Motor neuron (in vitro differentiated cells): Measurements from ENCODE around the gene IL3. TPM values are rescaled to one million over a fixed set of nuclear protein-coding genes. Genes with fewer than 3 reads are reported as not detected.

ENCODE experiments used
- ATAC-seq, 8 experiments: fragments of 200-7000 bp; cut with Tn5 transposase; replicated peaks in 6 of 8; 2 replicates each; pipeline ENCODE4 v1.8.0; 2021; ENCODE audit warnings: mild to moderate bottlenecking in 8 of 8, moderate library complexity in 8 of 8
- H3K27ac ChIP-seq, 2 donors: fragments of 250-450 bp; sonication (Bioruptor Pico); 2 replicates each; pipeline ENCODE4 v1.9.0; 2021; ENCODE audit warnings: antibody characterized with exemption in 2 of 2, mild to moderate bottlenecking in 2 of 2, moderate library complexity in 1 of 2
- H3K4me1 ChIP-seq, 2 donors: fragments of 250-450 bp; sonication (Bioruptor Pico); replicated peaks in 1 of 2; 2 replicates each; pipeline ENCODE4 v1.6.1; 2021; ENCODE audit warnings: antibody characterized with exemption in 2 of 2, mild to moderate bottlenecking in 2 of 2, moderate library complexity in 1 of 2
- H3K4me3 ChIP-seq, 5 donors: fragments of 250-450 bp; sonication (Bioruptor Pico); 2 replicates each; pipeline ENCODE4 v1.9.0; 2021; ENCODE audit warnings: antibody characterized with exemption in 5 of 5, mild to moderate bottlenecking in 5 of 5, moderate library complexity in 4 of 5
- WGBS, 10 experiments: fragments of 450-650 bp; shearing (Covaris generic); methylation state at CpG; one replicate each; pipeline ENCODE4 v1.0.0; 2022; 5-methylcytosine and 5-hydroxymethylcytosine counted together
- in situ Hi-C, 9 experiments: fragments of 400-800 bp; cut with MboI; loops; one replicate each; pipeline ENCODE4 v1.15.0; 2021; ENCODE audit warnings: low sequenced_read_pairs in 9 of 9, low pct_unique_long_range_greater_than_20kb in 2 of 9; ENCODE audit not compliant: unreplicated experiment in 9 of 9
- total RNA-seq, 8 experiments: library from RNA; unstranded; fragments of 300-600 nt; gene quantifications; 2 replicates each; pipeline versions ENCODE4 v1.2.3 to v1.2.4, GENCODE V29; 2022

The IL3 gene, protein sequence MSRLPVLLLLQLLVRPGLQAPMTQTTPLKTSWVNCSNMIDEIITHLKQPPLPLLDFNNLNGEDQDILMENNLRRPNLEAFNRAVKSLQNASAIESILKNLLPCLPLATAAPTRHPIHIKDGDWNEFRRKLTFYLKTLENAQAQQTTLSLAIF
- total RNA-seq, result under 1 TPM in 1 of 8 experiments, not detected in 7; 0.38 TPM

DNA sequence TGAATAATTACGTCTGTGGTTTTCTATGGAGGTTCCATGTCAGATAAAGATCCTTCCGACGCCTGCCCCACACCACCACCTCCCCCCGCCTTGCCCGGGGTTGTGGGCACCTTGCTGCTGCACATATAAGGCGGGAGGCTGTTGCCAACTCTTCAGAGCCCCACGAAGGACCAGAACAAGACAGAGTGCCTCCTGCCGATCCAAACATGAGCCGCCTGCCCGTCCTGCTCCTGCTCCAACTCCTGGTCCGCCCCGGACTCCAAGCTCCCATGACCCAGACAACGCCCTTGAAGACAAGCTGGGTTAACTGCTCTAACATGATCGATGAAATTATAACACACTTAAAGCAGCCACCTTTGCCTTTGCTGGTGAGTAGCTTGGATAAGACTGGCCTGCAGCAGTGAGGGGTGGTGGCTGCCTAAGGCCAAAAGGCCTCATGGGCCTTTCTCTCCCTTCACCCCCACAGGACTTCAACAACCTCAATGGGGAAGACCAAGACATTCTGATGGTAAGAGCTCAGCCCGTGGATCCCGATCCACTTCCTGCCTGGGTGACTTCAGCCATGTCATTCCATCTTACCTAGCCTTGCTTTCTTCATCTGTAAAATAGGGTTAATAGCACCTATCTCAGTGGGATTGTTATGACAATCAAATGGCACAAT, at the start of gene IL3:
Gene IL3 (plus strand): TSS at position 155 of the 661 bp plus-strand sequence. CDS start 52 bp downstream, at position 207.
- WGBS, 10 experiments, result 55 to 100% (median 80%) methylated on average over 2 to 9 of the region's 16 CpGs; no CpG with 5 or more reads in 2 of the 10 experiments
- Histone ChIP-seq H3K4me3 (no peak within 1 kb of the TSS), H3K4me1 (no peaks in the 10 kb centered on the region), H3K27ac (no peak within 1 kb of the TSS)
- in situ Hi-C loops, result no loop called here
- no peak for ATAC-seq

DNA sequence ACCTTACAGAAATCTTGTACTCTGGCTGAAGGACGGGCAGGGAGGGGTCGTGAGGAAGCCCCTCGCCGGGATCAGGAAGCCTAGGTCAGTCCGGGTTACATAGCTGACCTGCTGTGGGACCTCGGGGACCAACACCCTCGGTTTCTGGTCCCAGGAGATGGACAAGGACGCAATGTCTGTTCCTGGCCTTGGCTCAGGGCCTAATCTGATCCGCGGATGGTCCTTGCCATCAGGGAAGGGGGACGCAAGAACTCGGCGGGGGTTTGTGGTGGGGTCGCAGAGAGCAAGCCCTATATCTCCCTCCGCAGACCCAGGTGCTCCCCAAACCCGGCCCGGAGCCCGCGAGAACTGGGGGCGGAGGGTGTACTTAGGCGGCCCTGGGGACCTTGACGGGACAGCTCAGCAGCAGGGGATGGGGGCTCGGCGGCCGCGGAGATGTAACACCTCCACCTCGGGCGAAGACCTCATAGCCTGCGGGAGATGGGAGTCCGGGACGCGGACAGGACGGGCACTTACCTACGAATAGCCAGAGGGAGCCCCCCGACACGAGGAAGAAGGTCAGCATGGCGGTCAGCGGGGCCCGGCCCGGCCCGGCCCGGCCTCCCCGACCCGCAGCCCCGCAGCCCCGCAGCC, 49.4 kb upstream of the IL3 start:
- ATAC-seq, result peak in 5 of 8 experiments; percentile 35 to 52 (median 44)
- in situ Hi-C loops, result loop anchor here in 5 of 9 experiments (25.0 kb wide), 3 partner anchors 199 to 424 kb away; no protein-coding TSS in a partner anchor
- Histone ChIP-seq H3K4me1 (peaks cover 3 to 6% of the 10 kb centered on the region in 2 donors), H3K27ac (peak overlapping the region in 1 of 2 donors; percentile 29), H3K4me3 (peak overlapping the region; percentile 47 to 87 (median 58))
- 9 to 40% (median 11%) methylated on average over 1 to 9 of the region's 46 CpGs; no CpG with 5 or more reads in 6 of the 10 experiments for WGBS, 10 experiments

DNA sequence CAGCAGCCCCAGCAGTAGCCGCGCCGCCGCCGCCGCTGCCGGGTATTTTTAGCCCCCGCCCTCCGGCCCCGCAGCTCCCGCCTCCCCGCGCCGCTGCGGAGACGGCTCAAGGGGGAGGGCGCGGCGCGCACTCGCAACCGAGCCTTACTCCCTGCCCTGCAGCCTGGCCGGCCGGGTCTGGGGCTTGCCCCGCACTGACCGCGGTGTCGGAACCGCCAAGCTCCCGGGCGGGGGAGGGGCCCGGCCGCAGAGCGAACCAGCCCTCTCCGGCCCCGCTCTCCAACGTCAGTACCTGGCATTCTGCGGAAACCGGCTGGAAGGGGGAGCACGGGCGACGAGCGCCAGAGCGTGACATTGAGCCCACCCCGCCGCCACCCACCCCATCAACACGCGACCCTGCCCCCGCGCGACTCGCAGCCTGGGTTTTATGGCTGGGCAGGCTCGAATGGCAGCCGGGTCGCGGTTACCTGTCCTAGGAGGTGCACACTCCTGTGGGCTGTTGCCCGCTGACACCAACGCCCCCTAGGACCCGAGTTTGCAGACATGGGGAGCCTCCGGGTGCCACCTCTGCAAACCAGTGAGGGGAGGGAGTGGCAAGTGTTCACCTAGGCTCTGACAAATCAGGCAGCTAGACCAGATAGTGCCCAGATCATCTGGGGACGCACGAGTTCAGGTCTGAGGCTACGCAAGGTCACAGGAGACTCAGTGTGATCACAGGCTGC, 48.7 kb upstream of the IL3 start, which contains the start of gene ACSL6:
Gene ACSL6 (minus strand): TSS at position 37 of the 722 bp plus-strand sequence. CDS start 105 bp downstream, outside the sequence.
- peak; percentile 36 to 85 (median 78) for ATAC-seq
- 28 to 100% (median 80%) methylated on average over 1 to 6 of the region's 63 CpGs; no CpG with 5 or more reads in 7 of the 10 experiments for WGBS, 10 experiments
- in situ Hi-C loops, result loop anchor here in 5 of 9 experiments (25.0 kb wide), 3 partner anchors 199 to 424 kb away; no protein-coding TSS in a partner anchor
- Histone ChIP-seq H3K27ac (peak within 1 kb of the TSS in 1 of 2 donors; percentile 29), H3K4me3 (peak within 1 kb of the TSS; percentile 47 to 87 (median 58)), H3K4me1 (peaks cover 3 to 6% of the 10 kb centered on the region in 2 donors)

DNA sequence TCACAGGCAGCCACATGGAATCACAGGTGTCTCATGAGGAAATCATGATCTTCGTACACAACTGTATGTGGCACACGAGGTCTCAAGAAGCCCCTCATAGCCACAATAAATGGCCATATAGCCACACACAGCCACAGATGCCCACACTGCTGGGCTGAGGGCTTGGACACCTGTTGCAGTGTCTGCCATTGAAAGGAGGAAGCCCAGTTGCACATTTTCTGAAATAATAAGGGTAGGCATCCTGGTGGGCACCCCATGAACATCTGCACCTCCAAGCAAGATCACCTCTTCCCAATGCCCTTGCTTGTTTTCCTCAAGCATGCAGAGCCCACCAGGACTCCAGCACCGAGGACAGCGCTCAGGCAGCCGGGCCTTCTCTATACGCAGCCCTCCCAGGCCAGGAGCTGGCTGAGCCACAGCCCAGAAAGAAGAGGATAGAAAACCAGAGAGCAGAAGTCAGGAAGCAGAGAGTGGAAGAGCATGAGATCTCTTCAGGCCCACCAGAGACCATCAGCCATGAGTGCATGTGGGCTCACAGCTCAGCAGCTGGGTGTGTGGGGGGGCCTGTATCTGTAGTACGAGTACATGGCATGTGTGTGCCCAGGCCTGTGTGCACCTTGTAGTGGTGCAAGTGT, 48.0 kb upstream of the IL3 start:
- peak in 5 of 8 experiments; percentile 16 to 75 (median 20) for ATAC-seq
- 20 to 80% methylated on average over 1 to 2 of the region's 7 CpGs; no CpG with 5 or more reads in 8 of the 10 experiments for WGBS, 10 experiments
- H3K4me3 ChIP-seq, result peak overlapping the region in 2 of 5 donors; percentile 47 to 87
- in situ Hi-C loops, result loop anchor here in 5 of 9 experiments (25.0 kb wide), 3 partner anchors 200 to 425 kb away; no protein-coding TSS in a partner anchor
- no peak overlapping the region for H3K27ac ChIP-seq
- peaks cover 3 to 6% of the 10 kb centered on the region in 2 donors for H3K4me1 ChIP-seq

GRCh38 chr5:132013006-132013689, 47.3 kb upstream of the IL3 start:
- in situ Hi-C loops, result loop anchor here in 5 of 9 experiments (25.0 kb wide), 3 partner anchors 201 to 426 kb away; no protein-coding TSS in a partner anchor
- ATAC-seq, result peak in 7 of 8 experiments; percentile 54 to 68 (median 61)
- H3K4me3 ChIP-seq, result no peak overlapping the region
- 60 to 100% (median 79%) methylated on average over 1 to 3 of the region's 5 CpGs; no CpG with 5 or more reads in 4 of the 10 experiments for WGBS, 10 experiments
- no peak overlapping the region for H3K27ac ChIP-seq
- peaks cover 3 to 6% of the 10 kb centered on the region in 2 donors for H3K4me1 ChIP-seq

DNA sequence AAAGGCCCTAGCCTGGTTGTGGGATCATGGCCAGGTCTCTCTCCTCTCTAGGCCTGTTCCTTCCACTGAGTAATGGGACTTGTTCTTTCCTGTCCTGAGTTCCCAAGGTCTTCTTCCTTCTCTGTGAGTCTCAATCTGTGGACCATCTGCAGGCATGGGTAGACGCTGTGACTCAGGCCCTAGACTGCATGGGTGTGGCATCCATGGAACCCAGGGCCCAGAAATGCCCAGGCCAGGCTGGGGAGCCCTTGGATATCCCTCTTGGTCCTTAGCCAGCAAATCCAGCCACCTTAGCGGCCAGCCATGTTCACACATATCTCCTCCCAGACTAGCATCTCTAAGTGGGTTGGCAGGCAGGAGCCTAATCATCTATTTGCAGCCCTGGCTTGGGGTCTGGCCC, 46.7 kb upstream of the IL3 start:
- in situ Hi-C loops, result loop anchor here in 5 of 9 experiments (25.0 kb wide), 3 partner anchors 201 to 426 kb away; no protein-coding TSS in a partner anchor
- peak in 2 of 8 experiments; percentile 7 to 25 for ATAC-seq
- 33 to 80% (median 80%) methylated on average over 1 to 2 of the region's 2 CpGs; no CpG with 5 or more reads in 7 of the 10 experiments for WGBS, 10 experiments
- H3K4me3 ChIP-seq, result no peak overlapping the region
- H3K4me1 ChIP-seq, result peaks cover 3 to 6% of the 10 kb centered on the region in 2 donors
- no peak overlapping the region for H3K27ac ChIP-seq

DNA sequence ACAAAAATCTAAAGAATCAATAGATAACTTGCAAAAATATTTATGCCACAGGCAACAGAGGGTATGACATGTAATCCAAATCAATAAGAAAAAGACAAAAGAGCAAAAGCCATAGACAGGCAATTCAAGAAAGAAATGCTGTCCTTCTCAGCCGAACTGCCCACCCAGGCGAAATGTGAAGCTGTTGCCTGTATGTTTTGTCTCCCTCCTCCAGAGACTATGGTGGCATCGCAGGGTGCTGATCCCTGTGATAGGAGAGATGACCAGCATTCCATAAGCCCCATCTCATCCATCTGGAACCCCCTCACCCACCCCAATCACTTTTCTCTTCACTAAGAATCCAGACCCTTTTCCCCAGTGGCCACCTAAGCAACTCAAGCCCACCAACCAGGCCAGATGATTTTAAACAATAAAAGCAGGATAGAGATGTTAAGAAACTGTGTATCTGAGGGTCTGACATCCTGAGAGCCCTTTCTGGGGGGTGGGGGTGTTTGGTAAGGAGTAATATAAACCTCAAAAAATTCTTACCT, 43.7 kb upstream of the IL3 start:
- no peak overlapping the region for H3K4me3 ChIP-seq
- H3K4me1 ChIP-seq, result no peaks in the 10 kb centered on the region
- 10 to 100% (median 80%) methylated on average over 1 to 2 of the region's 3 CpGs; no CpG with 5 or more reads in 5 of the 10 experiments for WGBS, 10 experiments
- in situ Hi-C loops, result loop anchor here in 5 of 9 experiments (25.0 kb wide), 3 partner anchors 204 to 429 kb away; no protein-coding TSS in a partner anchor
- no peak for ATAC-seq
- H3K27ac ChIP-seq, result no peak overlapping the region

DNA sequence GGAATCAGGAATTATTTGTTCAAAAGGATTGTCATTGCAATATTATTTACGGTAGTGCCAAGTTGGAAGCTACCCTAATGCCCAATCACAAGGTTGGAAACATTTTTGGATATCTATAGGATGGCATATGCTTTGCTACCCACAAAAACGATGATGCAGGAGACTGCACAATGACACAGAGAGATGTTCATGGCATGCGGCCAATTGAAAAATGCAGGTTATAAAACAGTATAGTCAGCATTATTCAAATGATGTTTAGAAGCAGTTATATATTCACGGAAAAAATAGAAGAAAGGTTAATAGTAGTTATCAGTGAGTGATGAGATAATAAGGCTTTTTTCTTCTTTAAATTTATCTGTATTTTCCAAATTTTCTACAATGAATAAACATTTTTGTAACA, 43.1 kb upstream of the IL3 start:
- Histone ChIP-seq H3K4me3 (no peak overlapping the region), H3K4me1 (no peaks in the 10 kb centered on the region), H3K27ac (no peak overlapping the region)
- no peak for ATAC-seq
- WGBS, 10 experiments, result 17 to 100% (median 70%) methylated on average over 2 to 4 of the region's 4 CpGs; no CpG with 5 or more reads in 1 of the 10 experiments
- in situ Hi-C loops, result loop anchor here in 5 of 9 experiments (25.0 kb wide), 3 partner anchors 205 to 430 kb away; no protein-coding TSS in a partner anchor

GRCh38 chr5:132017738-132018625, 42.5 kb upstream of the IL3 start:
- no peak overlapping the region for H3K4me3 ChIP-seq
- 12 to 80% (median 35%) methylated on average over 1 to 8 of the region's 10 CpGs; no CpG with 5 or more reads in 2 of the 10 experiments for WGBS, 10 experiments
- H3K27ac ChIP-seq, result no peak overlapping the region
- in situ Hi-C loops, result loop anchor here in 5 of 9 experiments (25.0 kb wide), 3 partner anchors 206 to 431 kb away; no protein-coding TSS in a partner anchor
- H3K4me1 ChIP-seq, result no peaks in the 10 kb centered on the region
- ATAC-seq, result no peak

DNA sequence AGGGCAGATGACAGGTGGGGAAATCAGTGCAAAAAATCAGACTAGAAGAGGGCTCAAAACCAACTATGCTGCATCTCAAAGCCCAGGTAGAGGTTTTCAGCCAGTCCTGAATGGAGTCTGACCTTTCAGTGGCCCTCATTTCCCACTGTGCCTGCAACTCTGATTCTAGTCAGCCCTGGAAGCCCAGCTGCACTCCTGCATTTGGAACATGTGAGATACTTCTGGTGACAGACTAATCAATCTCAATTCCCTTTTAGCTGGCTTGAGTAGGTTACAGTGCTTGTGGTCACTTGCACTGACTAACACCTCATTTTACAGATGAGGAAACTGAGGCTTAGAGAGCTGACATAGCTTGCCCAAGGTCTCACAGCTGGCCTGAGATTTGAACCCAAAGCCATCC, 41.1 kb upstream of the IL3 start:
- no peak overlapping the region for H3K27ac ChIP-seq
- no peaks in the 10 kb centered on the region for H3K4me1 ChIP-seq
- no peak for ATAC-seq
- no peak overlapping the region for H3K4me3 ChIP-seq
- in situ Hi-C loops, result loop anchor here in 5 of 9 experiments (25.0 kb wide), 3 partner anchors 207 to 432 kb away; no protein-coding TSS in a partner anchor
